Mucosa of descending colon (tissue), 3 donors: Measurements from ENCODE around the gene HECTD3. TPM values are rescaled to one million over a fixed set of nuclear protein-coding genes. Genes with fewer than 3 reads are reported as not detected.

Experiments used
- ATAC-seq: fragments of 200-7000 bp; cut with Tn5 transposase; one replicate; pipeline ENCODE4 v1.9.1; 2020; ENCODE audit warnings: mild to moderate bottlenecking, moderate library complexity
- DNase-seq, 3 donors: peaks; one replicate each; pipeline ENCODE4 v3.0.0-alpha.2; 2020
- H3K36me3 ChIP-seq: fragments of 200-600 bp; one replicate; pipeline ENCODE4 v1.8.0; 2021; ENCODE audit warnings: low read depth, mild to moderate bottlenecking
- H3K4me1 ChIP-seq: fragments of 200-600 bp; one replicate; pipeline ENCODE4 v1.8.0; 2021; ENCODE audit warnings: low read depth, mild to moderate bottlenecking
- H3K4me3 ChIP-seq: fragments of 200-600 bp; one replicate; pipeline ENCODE4 v1.8.0; 2021; ENCODE audit warnings: mild to moderate bottlenecking
- H3K9me3 ChIP-seq: fragments of 200-600 bp; one replicate; pipeline ENCODE4 v1.8.0; 2021; ENCODE audit warnings: mild to moderate bottlenecking
- intact Hi-C, 2 donors: fragments of 100-400 bp; cut with DNase I in 1 of 2; cut with micrococcal nuclease in 1 of 2; formaldehyde crosslinking; loops; one replicate each; pipeline versions ENCODE4 v1.11.0 to v1.11.1; 2022; cut with DNase I, micrococcal nuclease
- total RNA-seq, 3 donors: library from RNA; stranded (reverse); fragmentation: NEBNext Ultra II Directional in 2 of 3; extraction: Animal tissue kit (Norgen Biotek cat#: 25700) in 2 of 3; gene quantifications; one replicate each; pipeline versions ENCODE4 v1.2.1 to v1.2.4, GENCODE V29; 2021 to 2023
- TF ChIP-seq, protein P1 (sequence below): fragments of 200-600 bp; IDR thresholded peaks from one replicate; pipeline ENCODE4 v1.8.0; 2022; ENCODE audit warnings: antibody characterized with exemption, mild to moderate bottlenecking
- donor health status: DM: no; HTN: no; CAD: no; lungs with moderate emphysema.
- donor health status: DM: no; HTN: no; CAD: no.
- donor health status: DM: no; HTN: yes; CAD: no.

The HECTD3 gene
- total RNA-seq, 3 donors from 2014 or later = 78.0 to 143 (median 108) TPM

GRCh38 chr1:45009956-45010854, 919 bp downstream of the HECTD3 start:
- Histone ChIP-seq H3K4me1 (peaks cover 30% of the 10 kb centered on the region), H3K4me3 (peak overlapping the region; percentile 94), H3K36me3 (peaks cover 6% of the 10 kb centered on the region), H3K9me3 (no peaks in the 10 kb centered on the region)
- DNase-seq (peak; percentile 80 to 88 (median 86)), ATAC-seq (peak; percentile 78)
- intact Hi-C loops = loop anchor here in 1 of 2 donors (5.0 to 10.0 kb wide), 3 partner anchors 215 to 292 kb away; no protein-coding TSS in a partner anchor
- TF ChIP-seq, protein P1, sequence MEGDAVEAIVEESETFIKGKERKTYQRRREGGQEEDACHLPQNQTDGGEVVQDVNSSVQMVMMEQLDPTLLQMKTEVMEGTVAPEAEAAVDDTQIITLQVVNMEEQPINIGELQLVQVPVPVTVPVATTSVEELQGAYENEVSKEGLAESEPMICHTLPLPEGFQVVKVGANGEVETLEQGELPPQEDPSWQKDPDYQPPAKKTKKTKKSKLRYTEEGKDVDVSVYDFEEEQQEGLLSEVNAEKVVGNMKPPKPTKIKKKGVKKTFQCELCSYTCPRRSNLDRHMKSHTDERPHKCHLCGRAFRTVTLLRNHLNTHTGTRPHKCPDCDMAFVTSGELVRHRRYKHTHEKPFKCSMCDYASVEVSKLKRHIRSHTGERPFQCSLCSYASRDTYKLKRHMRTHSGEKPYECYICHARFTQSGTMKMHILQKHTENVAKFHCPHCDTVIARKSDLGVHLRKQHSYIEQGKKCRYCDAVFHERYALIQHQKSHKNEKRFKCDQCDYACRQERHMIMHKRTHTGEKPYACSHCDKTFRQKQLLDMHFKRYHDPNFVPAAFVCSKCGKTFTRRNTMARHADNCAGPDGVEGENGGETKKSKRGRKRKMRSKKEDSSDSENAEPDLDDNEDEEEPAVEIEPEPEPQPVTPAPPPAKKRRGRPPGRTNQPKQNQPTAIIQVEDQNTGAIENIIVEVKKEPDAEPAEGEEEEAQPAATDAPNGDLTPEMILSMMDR = no peak

- Histone ChIP-seq H3K9me3 (no peaks in the 10 kb centered on the region), H3K4me1 (peaks cover 30% of the 10 kb centered on the region), H3K36me3 (peaks cover 6% of the 10 kb centered on the region), H3K4me3 (no peak overlapping the region)
- ATAC-seq = no peak
- no peak for DNase-seq
- TF ChIP-seq, protein P1 = no peak
- intact Hi-C loops = no loop called here
Measured at GRCh38 chr1:45009296-45009865, 1.7 kb downstream of the HECTD3 start.

GRCh38 chr1:45008516-45008915, 2.6 kb downstream of the HECTD3 start:
- no peak for ATAC-seq
- Histone ChIP-seq H3K36me3 (peaks cover 7% of the 10 kb centered on the region), H3K9me3 (no peaks in the 10 kb centered on the region), H3K4me3 (no peak overlapping the region), H3K4me1 (peaks cover 30% of the 10 kb centered on the region)
- TF ChIP-seq, protein P1 = no peak
- no peak for DNase-seq
- intact Hi-C loops = no loop called here

DNA sequence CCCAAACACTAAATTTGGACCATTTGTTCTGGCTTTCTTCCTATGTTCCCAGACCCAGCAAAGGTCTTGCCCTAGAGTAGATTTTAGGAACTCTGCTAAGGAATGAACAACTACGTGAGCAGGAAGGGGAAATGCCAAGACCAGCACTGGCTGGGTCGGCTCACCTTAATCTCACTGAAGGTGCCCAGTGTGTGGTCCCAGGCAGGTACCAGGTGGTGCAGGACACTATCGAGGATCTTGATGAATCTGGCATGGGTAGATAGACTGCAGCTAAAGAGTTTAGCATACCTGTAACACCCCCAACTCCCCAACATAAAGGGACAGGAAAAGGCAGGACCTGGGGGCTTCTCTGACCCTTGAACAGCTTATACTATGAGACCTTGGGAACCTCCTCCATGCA, 3.0 kb downstream of the HECTD3 start:
- Histone ChIP-seq H3K36me3 (peaks cover 12% of the 10 kb centered on the region), H3K9me3 (no peaks in the 10 kb centered on the region), H3K4me1 (peaks cover 28% of the 10 kb centered on the region), H3K4me3 (no peak overlapping the region)
- no peak for DNase-seq
- TF ChIP-seq, protein P1 = no peak
- no peak for ATAC-seq
- intact Hi-C loops = no loop called here

DNA sequence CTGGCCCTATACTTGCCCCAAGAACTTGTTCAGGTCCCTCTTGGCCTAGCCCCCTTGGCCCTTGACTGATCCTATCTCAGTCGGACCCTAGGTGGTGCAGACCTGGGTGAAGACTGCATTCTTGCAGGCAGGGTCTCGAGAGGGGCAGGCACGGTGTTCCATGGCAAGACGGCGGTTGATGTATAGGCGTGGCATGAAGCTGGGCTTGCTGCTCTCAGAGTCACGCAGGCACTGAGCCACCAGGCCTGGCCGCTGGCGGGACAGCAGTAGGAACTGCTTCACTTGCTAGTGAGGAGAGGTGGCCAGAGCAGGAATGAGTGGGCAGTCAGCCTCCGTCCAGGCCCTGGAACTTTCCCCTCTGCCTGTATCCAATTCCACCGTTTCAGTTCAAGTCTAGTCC, 3.8 kb downstream of the HECTD3 start:
- TF ChIP-seq, protein P1 = no peak
- peaks cover 20% of the 10 kb centered on the region for H3K4me1 ChIP-seq
- no peaks in the 10 kb centered on the region for H3K9me3 ChIP-seq
- peaks cover 17% of the 10 kb centered on the region for H3K36me3 ChIP-seq
- no peak for ATAC-seq
- no peak for DNase-seq
- H3K4me3 ChIP-seq = no peak overlapping the region
- intact Hi-C loops = no loop called here
